HG03060 (cell line): ENCODE data around the gene TIPRL.
"Not testable (repeated sequence)": the region's sequence is repeated elsewhere in the genome, so short reads cannot be mapped to it uniquely, and the experiment has no call there.

Source experiments
- ATAC-seq: cut with Tn5 transposase; IDR thresholded peaks from one replicate; pipeline ENCODE4 v1.9.1; 2021; ENCODE audit warnings: low read depth, moderate number of reproducible peaks; ENCODE audit not compliant: unreplicated experiment

The TIPRL gene

GRCh38 chr1:168157638-168158037, 21.1 kb upstream of the TIPRL start:
- ATAC-seq, result no peak

GRCh38 chr1:168159251-168159650, 19.5 kb upstream of the TIPRL start:
- ATAC-seq, result no peak

GRCh38 chr1:168159979-168160378, 18.8 kb upstream of the TIPRL start:
- ATAC-seq, result no peak

GRCh38 chr1:168161459-168161858, 17.3 kb upstream of the TIPRL start:
- ATAC-seq, result no peak

- ATAC-seq, result no peak
Measured at GRCh38 chr1:168163670-168164069, 15.1 kb upstream of the TIPRL start.

- ATAC-seq, result no peak
Measured at GRCh38 chr1:168164771-168165170, 14.0 kb upstream of the TIPRL start.

- ATAC-seq, result no peak
Measured at GRCh38 chr1:168167806-168168205, 11.0 kb upstream of the TIPRL start.

GRCh38 chr1:168170564-168171508, 7.9 kb upstream of the TIPRL start:
- ATAC-seq, result no peak

- ATAC-seq, result no peak
Measured at GRCh38 chr1:168172250-168172915, 6.4 kb upstream of the TIPRL start.

GRCh38 chr1:168178227-168178637, 530 bp upstream of the TIPRL start:
- ATAC-seq, result no peak

- no peak for ATAC-seq
Measured at GRCh38 chr1:168179438-168180147, 831 bp downstream of the TIPRL start.

GRCh38 chr1:168180148-168180524, 1.4 kb downstream of the TIPRL start:
- no peak for ATAC-seq

GRCh38 chr1:168181063-168181720, 2.4 kb downstream of the TIPRL start:
- not testable (repeated sequence) for ATAC-seq

- ATAC-seq, result no peak
Measured at GRCh38 chr1:168187177-168187576, 8.4 kb downstream of the TIPRL start.

GRCh38 chr1:168190403-168190802, 11.6 kb downstream of the TIPRL start:
- no peak for ATAC-seq

- no peak for ATAC-seq
Measured at GRCh38 chr1:168195199-168196135, 16.7 kb downstream of the TIPRL start.

GRCh38 chr1:168199056-168199455, 20.3 kb downstream of the TIPRL start:
- ATAC-seq, result no peak

GRCh38 chr1:168202941-168203654, 24.3 kb downstream of the TIPRL start:
- ATAC-seq, result no peak

GRCh38 chr1:168206111-168206510, 27.3 kb downstream of the TIPRL start:
- no peak for ATAC-seq
